SK-N-DZ (cell line): ENCODE measurements around the gene OR2W1.

Experiments
- DNase-seq: peaks from one replicate; pipeline ENCODE4 v3.0.0-alpha.2; 2015; ENCODE audit warnings: low spot score

The OR2W1 gene

GRCh38 chr6:29005183-29005885 is 39.6 kb downstream of the OR2W1 start, which contains the start of gene ZNF311:
Gene ZNF311, minus strand, starts transcription at chr6:29005315. Its CDS starts 1,361 bp downstream, at chr6:29003954.
- DNase-seq = no peak

GRCh38 chr6:28996844-28997510 is 48.0 kb downstream of the OR2W1 start:
- no peak for DNase-seq

GRCh38 chr6:28995093-28995650 is 49.8 kb downstream of the OR2W1 start:
- no peak for DNase-seq
